Activated T-helper 1 cell treated with anti-CD3 and anti-CD28 coated beads, Interleukin-12 subunit alpha, Interleukin-12 subunit beta, Interleukin-2, Interleukin-4 antibody, amounts not matched to agents 30 ng/mL and 10 ng/mL and 1 ng/mL, durations not matched to agents 14 hours and 24 hours and 36 hours (primary cell): ENCODE results near the gene S100A14. TPM values are rescaled to one million over a fixed set of nuclear protein-coding genes. Genes with fewer than 3 reads are reported as not detected.

Experiments
- DNase-seq: peaks from one replicate; pipeline ENCODE4 v3.0.0; 2021; ENCODE audit warnings: low spot score
- H3K27ac Mint-ChIP-seq: one replicate; pipeline ENCODE4 v1.8.0; 2021; ENCODE audit warnings: mild to moderate bottlenecking, mixed read lengths
- H3K27me3 Mint-ChIP-seq: one replicate; pipeline ENCODE4 v1.8.0; 2022; ENCODE audit warnings: mild to moderate bottlenecking, moderate library complexity, mixed read lengths; ENCODE audit not compliant: insufficient read depth
- H3K36me3 Mint-ChIP-seq: one replicate; pipeline ENCODE4 v1.8.0; 2021; ENCODE audit warnings: low read depth, mixed read lengths
- H3K4me1 Mint-ChIP-seq: one replicate; pipeline ENCODE4 v1.8.0; 2021; ENCODE audit warnings: low read depth, mixed read lengths
- H3K4me3 Mint-ChIP-seq: one replicate; pipeline ENCODE4 v1.8.0; 2021; ENCODE audit warnings: mild to moderate bottlenecking, moderate library complexity, mixed read lengths
- H3K9me3 Mint-ChIP-seq: one replicate; pipeline ENCODE4 v1.8.0; 2021; ENCODE audit warnings: mixed read lengths
- intact Hi-C: fragments of 100-400 bp; cut with micrococcal nuclease; formaldehyde crosslinking; loops from one replicate; pipeline ENCODE4 v1.15.1; 2024
- total RNA-seq: library from RNA; stranded (reverse); gene quantifications from 2 replicates; pipeline ENCODE4 v1.2.3, GENCODE V29; 2022

S100A14 gene
- total RNA-seq, 1 donor from 2014 or later, result 0.16 TPM

DNA sequence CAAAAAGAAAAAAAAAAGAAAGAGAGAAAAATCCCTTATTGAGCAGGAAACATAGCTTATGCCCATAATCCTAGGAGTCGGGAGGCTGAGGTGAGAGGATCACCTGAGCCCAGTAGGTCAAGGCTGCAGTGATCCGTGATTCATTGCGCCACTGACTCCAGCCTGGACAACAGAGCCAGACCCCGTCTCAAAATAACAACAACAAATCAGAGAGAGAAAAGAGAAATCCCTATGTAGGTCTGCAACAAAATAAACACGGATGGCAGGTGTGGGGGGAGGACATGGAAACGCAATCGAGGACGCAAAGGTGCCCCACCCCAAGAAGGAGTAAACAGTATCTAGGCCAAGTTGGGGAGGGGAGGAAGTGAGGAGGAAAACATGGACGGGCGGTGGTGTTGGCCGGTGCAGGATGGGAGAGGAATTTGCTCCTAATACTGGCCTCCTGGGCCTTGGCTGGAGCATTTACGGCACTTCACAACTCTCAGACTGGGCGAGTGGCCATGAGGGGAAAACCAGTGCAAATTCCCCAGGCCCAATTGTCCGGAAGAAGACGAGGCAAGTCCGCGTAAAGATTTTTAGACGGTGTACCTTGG is 17.1 kb upstream of the S100A14 start:
- Mint-ChIP-seq H3K4me1 (peaks cover 45% of the 10 kb centered on the region), H3K27ac (peak overlapping the region; percentile 100), H3K9me3 (no peaks in the 10 kb centered on the region), H3K27me3 (no peaks in the 10 kb centered on the region), H3K4me3 (peak overlapping the region; percentile 97), H3K36me3 (peaks cover 21% of the 10 kb centered on the region)
- intact Hi-C loops, result loop anchor here (1.0 to 5.0 kb wide), 4 partner anchors 16 to 97 kb away; partner anchors contain the start of genes S100A2 and S100A4
- peak; percentile 12 for DNase-seq

DNA sequence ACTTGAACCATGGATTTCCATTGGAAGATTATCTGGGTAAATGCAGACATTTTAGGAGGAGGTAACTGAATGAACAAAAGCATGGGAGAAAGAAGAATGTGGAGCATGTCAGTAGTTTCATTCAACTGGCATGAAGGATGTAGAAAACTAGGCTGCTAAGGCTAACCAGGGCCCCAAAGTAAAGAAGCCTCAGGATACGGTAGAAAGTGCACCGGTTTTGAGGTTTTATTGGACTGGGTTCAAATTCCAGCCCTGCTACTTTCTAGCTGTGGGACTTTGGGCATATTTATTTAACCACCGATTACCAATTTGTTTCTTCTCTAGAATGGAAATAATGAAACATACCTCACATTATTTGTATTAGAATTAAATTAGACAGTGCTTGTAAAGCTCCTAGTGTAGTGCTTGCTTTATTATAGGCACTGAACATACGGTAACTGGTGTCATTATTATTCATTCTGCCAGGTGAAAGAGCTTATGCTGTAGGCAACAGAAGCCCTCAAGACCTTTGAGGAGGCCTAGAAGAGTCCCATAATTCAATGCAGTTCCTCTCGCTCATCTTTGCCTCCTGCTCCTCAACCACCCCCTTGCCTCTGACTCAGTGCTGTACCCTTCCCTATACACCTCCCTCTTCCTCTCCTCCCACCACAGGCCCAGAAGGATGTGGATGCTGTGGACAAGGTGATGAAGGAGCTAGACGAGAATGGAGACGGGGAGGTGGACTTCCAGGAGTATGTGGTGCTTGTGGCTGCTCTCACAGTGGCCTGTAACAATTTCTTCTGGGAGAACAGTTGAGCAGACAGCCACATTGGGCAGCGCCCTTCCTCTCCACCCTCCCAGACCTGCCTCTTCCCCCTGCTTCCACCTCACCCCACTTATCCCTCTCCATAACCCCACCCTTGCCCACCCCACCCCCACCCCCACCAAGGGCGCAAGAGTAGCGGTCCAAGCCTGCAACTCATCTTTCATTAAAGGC is 15.2 kb upstream of the S100A14 start:
- H3K9me3 Mint-ChIP-seq, result no peaks in the 10 kb centered on the region
- H3K27ac Mint-ChIP-seq, result peak overlapping the region; percentile 63
- H3K4me3 Mint-ChIP-seq, result no peak overlapping the region
- no peak for DNase-seq
- peaks cover 33% of the 10 kb centered on the region for H3K4me1 Mint-ChIP-seq
- H3K36me3 Mint-ChIP-seq, result peaks cover 10% of the 10 kb centered on the region
- no peaks in the 10 kb centered on the region for H3K27me3 Mint-ChIP-seq
- intact Hi-C loops, result loop anchor here (5.0 kb wide), 1 partner anchor 64 kb away; the partner anchor contains the start of gene S100A2

DNA sequence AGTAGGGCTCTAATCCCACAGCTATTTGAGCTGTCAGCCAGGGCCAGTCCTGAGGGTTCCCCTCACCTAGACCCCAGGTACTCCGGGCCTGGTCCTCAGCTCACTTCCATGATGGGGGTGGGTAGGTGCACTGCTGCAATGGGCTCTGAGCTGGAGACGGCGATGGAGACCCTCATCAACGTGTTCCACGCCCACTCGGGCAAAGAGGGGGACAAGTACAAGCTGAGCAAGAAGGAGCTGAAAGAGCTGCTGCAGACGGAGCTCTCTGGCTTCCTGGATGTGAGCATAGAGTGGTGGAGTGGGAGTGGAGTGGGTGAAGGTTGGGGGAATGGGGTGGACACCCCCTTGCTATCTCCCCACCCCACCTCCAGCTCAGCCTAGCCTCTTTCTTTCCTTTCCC is 14.3 kb upstream of the S100A14 start:
- Mint-ChIP-seq H3K27ac (no peak overlapping the region), H3K4me3 (no peak overlapping the region), H3K36me3 (peaks cover 8% of the 10 kb centered on the region), H3K9me3 (no peaks in the 10 kb centered on the region), H3K4me1 (peaks cover 26% of the 10 kb centered on the region), H3K27me3 (no peaks in the 10 kb centered on the region)
- intact Hi-C loops, result loop anchor here (5.0 kb wide), 1 partner anchor 63 kb away; the partner anchor contains the start of gene S100A2
- DNase-seq, result no peak

- no peak overlapping the region for H3K27ac Mint-ChIP-seq
- H3K27me3 Mint-ChIP-seq, result no peaks in the 10 kb centered on the region
- H3K36me3 Mint-ChIP-seq, result peaks cover 7% of the 10 kb centered on the region
- no peak for DNase-seq
- intact Hi-C loops, result loop anchor here (5.0 kb wide), 1 partner anchor 63 kb away; the partner anchor contains the start of gene S100A2
- H3K9me3 Mint-ChIP-seq, result no peaks in the 10 kb centered on the region
- H3K4me1 Mint-ChIP-seq, result peaks cover 26% of the 10 kb centered on the region
- no peak overlapping the region for H3K4me3 Mint-ChIP-seq
Observed at GRCh38 chr1:153629971-153630370, 13.8 kb upstream of the S100A14 start.

DNA sequence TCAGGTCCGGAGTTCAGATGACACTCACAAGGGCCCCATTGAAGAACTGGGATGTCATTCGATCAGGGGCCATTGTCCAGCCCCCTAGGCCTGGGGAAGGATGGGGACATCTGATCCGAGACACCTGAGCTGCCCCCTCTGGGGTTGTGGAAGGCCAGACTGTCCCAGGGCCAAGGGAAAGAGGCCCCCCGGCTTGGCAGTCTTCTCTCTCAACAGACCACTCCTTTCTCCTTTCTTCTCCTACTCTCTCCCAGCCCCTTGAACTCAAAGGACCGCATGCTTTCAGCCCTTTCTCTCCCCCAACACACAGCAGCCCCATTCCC is 13.2 kb upstream of the S100A14 start:
- H3K36me3 Mint-ChIP-seq, result peaks cover 4% of the 10 kb centered on the region
- H3K27ac Mint-ChIP-seq, result no peak overlapping the region
- no peak for DNase-seq
- H3K27me3 Mint-ChIP-seq, result no peaks in the 10 kb centered on the region
- intact Hi-C loops, result no loop called here
- H3K4me3 Mint-ChIP-seq, result no peak overlapping the region
- H3K9me3 Mint-ChIP-seq, result no peaks in the 10 kb centered on the region
- H3K4me1 Mint-ChIP-seq, result peaks cover 26% of the 10 kb centered on the region

GRCh38 chr1:153628638-153629342 is 12.7 kb upstream of the S100A14 start:
- Mint-ChIP-seq H3K9me3 (no peaks in the 10 kb centered on the region), H3K27me3 (no peaks in the 10 kb centered on the region), H3K27ac (no peak overlapping the region), H3K36me3 (no peaks in the 10 kb centered on the region), H3K4me1 (peaks cover 24% of the 10 kb centered on the region), H3K4me3 (no peak overlapping the region)
- intact Hi-C loops, result no loop called here
- no peak for DNase-seq

DNA sequence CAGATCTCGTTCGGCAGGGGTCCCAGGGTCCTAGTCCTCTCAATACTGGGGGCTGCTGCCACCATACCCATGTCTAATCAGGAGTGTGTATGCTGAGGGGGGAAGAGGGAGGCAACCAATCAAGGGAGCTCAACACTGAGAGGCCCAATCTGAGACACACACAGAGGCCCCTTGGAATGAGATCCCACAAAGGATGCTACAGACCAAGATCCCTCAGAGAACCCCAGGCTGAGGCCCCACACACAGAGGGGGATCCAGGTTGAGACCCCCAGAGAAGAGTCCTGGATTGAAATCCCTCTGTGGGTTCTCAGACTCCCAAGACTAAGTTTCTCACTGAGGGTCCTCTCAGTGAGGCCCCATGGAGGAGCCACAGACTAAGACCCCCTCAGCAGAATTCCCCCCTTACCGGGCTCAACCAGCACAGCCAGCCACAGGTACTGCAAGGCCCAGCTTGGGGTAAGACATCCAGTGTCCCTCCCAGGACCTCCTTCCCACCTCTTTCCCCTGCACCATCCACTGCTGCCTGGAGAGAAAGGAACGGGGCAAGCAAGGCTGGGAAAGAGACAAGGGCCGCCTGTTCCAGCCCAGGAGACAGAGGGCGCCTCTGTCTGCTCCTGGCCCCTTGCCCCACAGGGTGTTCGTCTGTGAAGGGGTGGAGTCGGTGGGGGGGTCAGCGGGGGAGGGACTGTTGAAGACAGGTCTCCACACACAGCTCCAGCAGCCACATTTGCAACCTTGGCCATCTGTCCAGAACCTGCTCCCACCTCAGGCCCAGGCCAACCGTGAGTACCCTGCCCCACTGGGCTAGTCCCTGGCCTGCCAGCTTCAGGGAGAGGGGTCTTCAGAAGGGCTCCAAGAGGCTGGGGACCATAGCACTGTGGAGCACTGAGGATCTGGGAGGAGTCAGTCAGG is 11.8 kb upstream of the S100A14 start, which contains the start of gene S100A1:
Gene S100A1, plus strand, starts transcription at position 720 of the 912 bp plus-strand sequence. CDS start 2,088 bp downstream, outside the sequence.
- DNase-seq, result no peak
- intact Hi-C loops, result no loop called here

GRCh38 chr1:153626904-153627714 is 11.0 kb upstream of the S100A14 start, which contains the start of gene S100A13:
Gene S100A13 (minus strand): TSS chr1:153627505. CDS start chr1:153626472, 1,033 bp downstream.
- Mint-ChIP-seq H3K4me3 (no peak within 1 kb of the TSS), H3K36me3 (no peaks in the 10 kb centered on the region), H3K27me3 (no peaks in the 10 kb centered on the region), H3K4me1 (peaks cover 14% of the 10 kb centered on the region), H3K27ac (no peak within 1 kb of the TSS), H3K9me3 (no peaks in the 10 kb centered on the region)
- intact Hi-C loops, result no loop called here
- DNase-seq, result no peak

More for the DNA sequence above, 11.8 kb upstream of the S100A14 start, which contains the start of gene S100A1:
- Mint-ChIP-seq H3K9me3 (no peaks in the 10 kb centered on the region), H3K4me1 (peaks cover 16% of the 10 kb centered on the region), H3K27me3 (no peaks in the 10 kb centered on the region), H3K36me3 (no peaks in the 10 kb centered on the region), H3K4me3 (no peak within 1 kb of the TSS), H3K27ac (no peak within 1 kb of the TSS)

DNA sequence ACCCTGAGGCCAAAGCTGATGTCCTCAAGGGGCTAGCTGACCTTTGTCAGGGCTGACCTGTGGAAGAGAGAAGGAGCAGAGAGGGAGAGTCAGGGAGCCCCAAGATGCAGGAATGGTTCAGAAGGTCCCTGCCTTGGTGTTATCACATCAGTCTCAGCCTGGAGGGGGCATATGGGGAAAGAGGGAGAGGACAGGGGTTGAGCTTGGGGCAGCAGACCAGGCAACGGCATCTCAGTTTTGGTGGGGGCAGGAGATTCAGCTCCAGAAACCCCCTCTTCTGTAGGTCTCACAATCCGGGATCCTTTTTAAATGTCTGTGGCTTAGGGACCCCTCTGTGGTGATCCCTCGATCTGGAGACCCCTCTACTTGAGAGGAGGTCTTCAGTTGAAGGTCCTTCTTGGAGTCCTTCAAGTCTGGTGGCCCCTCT is 10.4 kb upstream of the S100A14 start:
- no peaks in the 10 kb centered on the region for H3K27me3 Mint-ChIP-seq
- no peak overlapping the region for H3K27ac Mint-ChIP-seq
- H3K9me3 Mint-ChIP-seq, result no peaks in the 10 kb centered on the region
- peaks cover 9% of the 10 kb centered on the region for H3K4me1 Mint-ChIP-seq
- no peak overlapping the region for H3K4me3 Mint-ChIP-seq
- H3K36me3 Mint-ChIP-seq, result no peaks in the 10 kb centered on the region
- no peak for DNase-seq
- intact Hi-C loops, result no loop called here

DNA sequence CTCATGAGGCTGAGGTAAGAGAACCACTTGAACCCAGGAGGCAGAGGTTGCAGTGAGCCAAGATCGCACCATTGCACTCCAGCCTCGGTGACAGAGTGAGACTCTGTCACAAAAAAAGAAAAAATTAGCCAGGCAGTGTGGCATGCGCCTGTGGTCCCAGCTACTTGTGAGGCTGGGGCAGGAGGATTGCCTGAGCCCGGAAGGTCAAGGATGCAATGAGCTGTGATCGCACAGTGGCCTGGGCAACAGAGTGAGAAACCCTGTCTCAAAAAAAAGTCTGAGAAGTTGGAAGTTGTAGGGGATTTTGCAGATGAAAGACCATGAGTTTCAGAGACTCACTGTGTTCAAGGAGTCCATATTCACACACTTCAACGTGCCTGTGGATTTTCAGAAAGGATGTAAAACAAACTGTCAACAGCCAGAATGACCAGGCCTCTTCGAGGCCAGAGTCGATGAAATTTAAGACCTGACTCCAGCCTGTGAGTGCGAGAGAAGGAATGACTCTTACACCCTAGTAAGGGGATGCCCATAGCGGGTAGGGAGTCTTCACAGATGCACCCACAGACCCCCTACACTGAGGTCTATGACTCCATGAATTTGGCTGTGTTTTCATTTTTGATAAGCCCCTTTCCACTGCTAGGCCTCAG is 9.0 kb upstream of the S100A14 start:
- H3K36me3 Mint-ChIP-seq, result no peaks in the 10 kb centered on the region
- no peaks in the 10 kb centered on the region for H3K9me3 Mint-ChIP-seq
- H3K27ac Mint-ChIP-seq, result no peak overlapping the region
- intact Hi-C loops, result no loop called here
- H3K4me1 Mint-ChIP-seq, result no peaks in the 10 kb centered on the region
- DNase-seq, result no peak
- no peaks in the 10 kb centered on the region for H3K27me3 Mint-ChIP-seq
- no peak overlapping the region for H3K4me3 Mint-ChIP-seq

- intact Hi-C loops, result no loop called here
- H3K27me3 Mint-ChIP-seq, result no peaks in the 10 kb centered on the region
- H3K9me3 Mint-ChIP-seq, result no peaks in the 10 kb centered on the region
- no peak for DNase-seq
- no peak overlapping the region for H3K4me3 Mint-ChIP-seq
- no peaks in the 10 kb centered on the region for H3K36me3 Mint-ChIP-seq
- no peak overlapping the region for H3K27ac Mint-ChIP-seq
- peaks cover under 1% of the 10 kb centered on the region for H3K4me1 Mint-ChIP-seq
Observed at GRCh38 chr1:153623101-153623500, 7.0 kb upstream of the S100A14 start.
